ENCODE results near the gene CLSTN2. TPM values are rescaled to one million over a fixed set of nuclear protein-coding genes. Genes with fewer than 3 reads are reported as not detected.

The CLSTN2 gene
- total and polyA plus RNA-seq, 12 donors = 0.67 to 17.8 (median 5.3) TPM

- Histone ChIP-seq H3K4me3 (no peak overlapping the region), H3K36me3 (replicated peaks in 1 of 2) (no peaks in the 10 kb centered on the region), H3K27ac (no peak overlapping the region), H3K27me3 (no peaks in the 10 kb centered on the region), H3K9me3 (replicated peaks in 1 of 3) (no peaks in the 10 kb centered on the region), H3K4me1 (replicated peaks in 1 of 2) (no peaks in the 10 kb centered on the region)
- 89 to 96% (median 92%) methylated on average over 3 of the region's 3 CpGs for WGBS, 4 donors
- intact Hi-C loops (cut with DNase I) = no loop called here
- DNase-seq = no peak
- TF ChIP-seq POLR2A (IDR thresholded peaks at IDR 0.05) (no peak), CTCF (IDR thresholded peaks at IDR 0.05) (no peak)
Measured at GRCh38 chr3:140113996-140114788, 179.2 kb downstream of the CLSTN2 start.

- Histone ChIP-seq H3K4me3 (no peak overlapping the region), H3K9me3 (replicated peaks in 1 of 3) (no peaks in the 10 kb centered on the region), H3K4me1 (replicated peaks in 1 of 2) (no peaks in the 10 kb centered on the region), H3K27ac (no peak overlapping the region), H3K36me3 (replicated peaks in 1 of 2) (no peaks in the 10 kb centered on the region), H3K27me3 (no peaks in the 10 kb centered on the region)
- intact Hi-C loops (cut with DNase I) = no loop called here
- DNase-seq = no peak
- 51 to 72% (median 64%) methylated on average over 2 of the region's 2 CpGs for WGBS, 4 donors
- TF ChIP-seq POLR2A (IDR thresholded peaks at IDR 0.05) (no peak), CTCF (IDR thresholded peaks at IDR 0.05) (no peak)
Measured at GRCh38 chr3:140114789-140115080, 179.8 kb downstream of the CLSTN2 start.

- 24 to 53% (median 35%) methylated on average over 4 of the region's 4 CpGs for WGBS, 4 donors
- Histone ChIP-seq H3K36me3 (replicated peaks in 1 of 2) (no peaks in the 10 kb centered on the region), H3K27me3 (no peaks in the 10 kb centered on the region), H3K9me3 (replicated peaks in 1 of 3) (no peaks in the 10 kb centered on the region), H3K4me3 (no peak overlapping the region), H3K4me1 (replicated peaks in 1 of 2) (no peaks in the 10 kb centered on the region), H3K27ac (no peak overlapping the region)
- TF ChIP-seq POLR2A (IDR thresholded peaks at IDR 0.05) = no peak
- no peak for TF ChIP-seq CTCF (IDR thresholded peaks at IDR 0.05)
- intact Hi-C loops (cut with DNase I) = no loop called here
- peak in 5 of 7 donors; percentile 1 to 54 (median 29) for DNase-seq
Measured at GRCh38 chr3:140117096-140117526, 182.1 kb downstream of the CLSTN2 start.

- TF ChIP-seq POLR2A (IDR thresholded peaks at IDR 0.05) (no peak), CTCF (IDR thresholded peaks at IDR 0.05) (no peak)
- Histone ChIP-seq H3K9me3 (replicated peaks in 1 of 3) (no peaks in the 10 kb centered on the region), H3K4me1 (replicated peaks in 1 of 2) (no peaks in the 10 kb centered on the region), H3K36me3 (replicated peaks in 1 of 2) (no peaks in the 10 kb centered on the region), H3K27ac (no peak overlapping the region), H3K4me3 (no peak overlapping the region), H3K27me3 (no peaks in the 10 kb centered on the region)
- intact Hi-C loops (cut with DNase I) = no loop called here
- DNase-seq = no peak
- WGBS, 4 donors = 26 to 30% (median 27%) methylated on average over 3 of the region's 3 CpGs
Measured at GRCh38 chr3:140122183-140122582, 187.2 kb downstream of the CLSTN2 start.
